Calu3 (cell line): ENCODE data around the gene GPD2. TPM values are rescaled to one million over a fixed set of nuclear protein-coding genes. Genes with fewer than 3 reads are reported as not detected.

Source experiments
- BruUV-seq: library from RNA; stranded (reverse); fragments of 400-500 nt; replicated peaks from 2 replicates; lab custom pipeline; 2021; lab: Mats Ljungman, UMichigan
- CTCF ChIA-PET: fragments of 300-600 bp; sonication (Branson Sonifier 250); formaldehyde crosslinking; loops from one replicate; lab custom pipeline; 2022; ENCODE audit warnings: antibody characterized with exemption; lab: Charles Lee
- DNase-seq: peaks from one replicate; pipeline ENCODE4 v3.0.0; 2022
- H3K27ac Mint-ChIP-seq: one replicate; pipeline ENCODE4 v1.8.0; 2022; ENCODE audit warnings: mixed read lengths; ENCODE audit not compliant: unreplicated experiment
- H3K27me3 Mint-ChIP-seq: one replicate; pipeline ENCODE4 v1.8.0; 2022; ENCODE audit warnings: mixed read lengths; ENCODE audit not compliant: unreplicated experiment
- H3K36me3 Mint-ChIP-seq: one replicate; pipeline ENCODE4 v1.8.0; 2022; ENCODE audit warnings: mild to moderate bottlenecking, moderate library complexity, mixed read lengths; ENCODE audit not compliant: insufficient read depth, unreplicated experiment
- H3K4me1 Mint-ChIP-seq: one replicate; pipeline ENCODE4 v1.8.0; 2022; ENCODE audit warnings: mild to moderate bottlenecking, low read depth, mixed read lengths; ENCODE audit not compliant: unreplicated experiment
- H3K4me3 Mint-ChIP-seq: one replicate; pipeline ENCODE4 v1.8.0; 2022; ENCODE audit warnings: mild to moderate bottlenecking, low read depth, moderate library complexity, mixed read lengths; ENCODE audit not compliant: unreplicated experiment
- H3K9me3 Mint-ChIP-seq: one replicate; pipeline ENCODE4 v1.8.0; 2022; ENCODE audit warnings: low read depth, mixed read lengths; ENCODE audit not compliant: unreplicated experiment
- CTCF ChIP-seq: fragments of 200-600 bp; IDR thresholded peaks from one replicate; pipeline ENCODE4 v1.8.0; 2022; ENCODE audit warnings: antibody characterized with exemption; ENCODE audit not compliant: unreplicated experiment
- intact Hi-C: fragments of 100-400 bp; cut with micrococcal nuclease; formaldehyde crosslinking; loops from one replicate; pipeline ENCODE4 v1.10.0; 2022; ENCODE audit not compliant: unreplicated experiment
- total RNA-seq: library from RNA; stranded (reverse); gene quantifications from 2 replicates; pipeline ENCODE4 v1.2.3, GENCODE V29; 2022

The GPD2 gene
- total RNA-seq, 1 experiment from 2014 or later: 55.4 TPM

GRCh38 chr2:156436497-156437085 is 412 bp downstream of the GPD2 start:
- intact Hi-C loops: loop anchor here (2.0 to 5.0 kb wide), 4 partner anchors 41 to 101 kb away; no protein-coding TSS in a partner anchor
- BruUV-seq: TSS peak; percentile 70
- Mint-ChIP-seq H3K27me3 (no peaks in the 10 kb centered on the region), H3K4me1 (peaks cover 45% of the 10 kb centered on the region), H3K9me3 (no peaks in the 10 kb centered on the region), H3K36me3 (peaks cover 29% of the 10 kb centered on the region), H3K4me3 (peak overlapping the region; percentile 95), H3K27ac (peak overlapping the region; percentile 86)
- TF ChIP-seq CTCF: no peak
- CTCF ChIA-PET: interaction anchor here (0.5 kb wide), 1 partner anchor 620 kb away, joined by 3 read pairs; no protein-coding TSS in a partner anchor
- no peak for DNase-seq

GRCh38 chr2:156437272-156437930 is 1.2 kb downstream of the GPD2 start:
- H3K4me3 Mint-ChIP-seq: peak overlapping the region; percentile 95
- H3K27me3 Mint-ChIP-seq: no peaks in the 10 kb centered on the region
- DNase-seq: no peak
- H3K4me1 Mint-ChIP-seq: peaks cover 45% of the 10 kb centered on the region
- intact Hi-C loops: loop anchor here (2.0 to 5.0 kb wide), 4 partner anchors 40 to 100 kb away; no protein-coding TSS in a partner anchor
- peaks cover 29% of the 10 kb centered on the region for H3K36me3 Mint-ChIP-seq
- no peak for TF ChIP-seq CTCF
- CTCF ChIA-PET: no interaction called here
- BruUV-seq: no TSS peak
- H3K9me3 Mint-ChIP-seq: no peaks in the 10 kb centered on the region
- peak overlapping the region; percentile 86 for H3K27ac Mint-ChIP-seq

GRCh38 chr2:156437931-156438410 is 1.8 kb downstream of the GPD2 start:
- H3K27ac Mint-ChIP-seq: peak overlapping the region; percentile 86
- CTCF ChIA-PET: no interaction called here
- peaks cover 45% of the 10 kb centered on the region for H3K4me1 Mint-ChIP-seq
- no peaks in the 10 kb centered on the region for H3K27me3 Mint-ChIP-seq
- H3K9me3 Mint-ChIP-seq: no peaks in the 10 kb centered on the region
- intact Hi-C loops: loop anchor here (2.0 to 5.0 kb wide), 4 partner anchors 39 to 99 kb away; no protein-coding TSS in a partner anchor
- DNase-seq: no peak
- H3K4me3 Mint-ChIP-seq: peak overlapping the region; percentile 95
- BruUV-seq: no TSS peak
- peaks cover 29% of the 10 kb centered on the region for H3K36me3 Mint-ChIP-seq
- no peak for TF ChIP-seq CTCF

GRCh38 chr2:156443089-156443488 is 6.9 kb downstream of the GPD2 start:
- no peak for DNase-seq
- H3K27me3 Mint-ChIP-seq: no peaks in the 10 kb centered on the region
- no peak overlapping the region for H3K4me3 Mint-ChIP-seq
- BruUV-seq: no TSS peak
- H3K4me1 Mint-ChIP-seq: peaks cover 22% of the 10 kb centered on the region
- TF ChIP-seq CTCF: no peak
- H3K36me3 Mint-ChIP-seq: peaks cover 7% of the 10 kb centered on the region
- intact Hi-C loops: no loop called here
- no peaks in the 10 kb centered on the region for H3K9me3 Mint-ChIP-seq
- CTCF ChIA-PET: no interaction called here
- H3K27ac Mint-ChIP-seq: no peak overlapping the region
